OCI-M2 (cell line): ENCODE data around the gene ZFR.
"Not testable (repeated sequence)": the region's sequence is repeated elsewhere in the genome, so short reads cannot be mapped to it uniquely, and the experiment has no call there.

ENCODE experiments used
- DNase-seq: peaks from one replicate; lab custom pipeline; 2025; ENCODE audit not compliant: unreplicated experiment; lab: John Stamatoyannopoulos, UW

The ZFR gene

GRCh38 chr5:32413466-32414263 lies 30.9 kb downstream of the ZFR start:
- no peak for DNase-seq

- DNase-seq, result no peak
Observed at GRCh38 chr5:32410630-32411029, 33.9 kb downstream of the ZFR start.

GRCh38 chr5:32406650-32407049 lies 37.9 kb downstream of the ZFR start:
- DNase-seq, result no peak

- DNase-seq, result no peak
Observed at GRCh38 chr5:32405507-32405906, 39.0 kb downstream of the ZFR start.

GRCh38 chr5:32403760-32404159 lies 40.8 kb downstream of the ZFR start:
- DNase-seq, result no peak

- DNase-seq, result no peak
Observed at GRCh38 chr5:32400401-32400800, 44.1 kb downstream of the ZFR start.

GRCh38 chr5:32398754-32399153 lies 45.8 kb downstream of the ZFR start:
- DNase-seq, result not testable (repeated sequence)

GRCh38 chr5:32394981-32395380 lies 49.6 kb downstream of the ZFR start:
- no peak for DNase-seq

GRCh38 chr5:32392039-32392438 lies 52.5 kb downstream of the ZFR start:
- DNase-seq, result no peak

GRCh38 chr5:32390819-32391591 lies 53.5 kb downstream of the ZFR start:
- no peak for DNase-seq

- DNase-seq, result no peak
Observed at GRCh38 chr5:32388432-32389129, 56.0 kb downstream of the ZFR start.

- DNase-seq, result no peak
Observed at GRCh38 chr5:32387841-32388240, 56.7 kb downstream of the ZFR start.

GRCh38 chr5:32387211-32387610 lies 57.3 kb downstream of the ZFR start:
- DNase-seq, result no peak

GRCh38 chr5:32384621-32385020 lies 59.9 kb downstream of the ZFR start:
- DNase-seq, result no peak

- no peak for DNase-seq
Observed at GRCh38 chr5:32383586-32383985, 61.0 kb downstream of the ZFR start.

- DNase-seq, result no peak
Observed at GRCh38 chr5:32383065-32383464, 61.5 kb downstream of the ZFR start.

GRCh38 chr5:32379421-32379820 lies 65.1 kb downstream of the ZFR start:
- no peak for DNase-seq

GRCh38 chr5:32378966-32379365 lies 65.6 kb downstream of the ZFR start:
- no peak for DNase-seq

GRCh38 chr5:32369542-32370155 lies 74.9 kb downstream of the ZFR start:
- DNase-seq, result no peak

- no peak for DNase-seq
Observed at GRCh38 chr5:32369032-32369431, 75.5 kb downstream of the ZFR start.

GRCh38 chr5:32367271-32367670 lies 77.3 kb downstream of the ZFR start:
- not testable (repeated sequence) for DNase-seq
